Osteoblast (primary cell): ENCODE data around the gene DDI2. TPM values are rescaled to one million over a fixed set of nuclear protein-coding genes. Genes with fewer than 3 reads are reported as not detected.

Experiments
- DNase-seq: peaks from one replicate; pipeline ENCODE4 v3.0.0; 2011; ENCODE audit warnings: low spot score, mixed read lengths; ENCODE audit not compliant: insufficient read length; ENCODE audit errors: missing footprints
- H2AFZ ChIP-seq: 2 replicates; pipeline ENCODE4 v1.6.0; 2011; ENCODE audit warnings: mild to moderate bottlenecking, low read length
- H3K27ac ChIP-seq: 2 replicates; pipeline ENCODE4 v1.5.1; 2011; ENCODE audit warnings: mild to moderate bottlenecking, low read depth, low read length, moderate library complexity
- H3K27me3 ChIP-seq: 2 replicates; pipeline ENCODE4 v1.6.0; 2012; ENCODE audit warnings: mild to moderate bottlenecking, control low read depth, inconsistent platforms, low read length, moderate library complexity; ENCODE audit not compliant: insufficient read depth
- H3K36me3 ChIP-seq: 2 replicates; pipeline ENCODE4 v1.5.1; 2011; ENCODE audit warnings: mild to moderate bottlenecking, low read length, control low read depth, moderate library complexity; ENCODE audit not compliant: insufficient read depth
- H3K4me1 ChIP-seq: 2 replicates; pipeline ENCODE4 v1.5.1; 2011; ENCODE audit warnings: mild to moderate bottlenecking, low read length, control low read depth, moderate library complexity; ENCODE audit not compliant: insufficient read depth
- H3K4me2 ChIP-seq: 2 replicates; pipeline ENCODE4 v1.6.0; 2011; ENCODE audit warnings: mild to moderate bottlenecking, low read length; ENCODE audit not compliant: insufficient read depth
- H3K4me3 ChIP-seq: fragments of 200-600 bp; sonication (generic); 3 replicates; pipeline ENCODE4 v1.5.1; 2012; ENCODE audit warnings: mild to moderate bottlenecking, low read length, inconsistent platforms; ENCODE audit not compliant: insufficient read depth
- H3K79me2 ChIP-seq: 2 replicates; pipeline ENCODE4 v1.6.0; 2012; ENCODE audit warnings: mild to moderate bottlenecking, low read length, control low read depth, inconsistent platforms; ENCODE audit not compliant: insufficient read depth
- H3K9me3 ChIP-seq: 2 replicates; pipeline ENCODE4 v1.5.1; 2011; ENCODE audit warnings: low read depth, low read length, control low read depth
- H4K20me1 ChIP-seq: 2 replicates; pipeline ENCODE4 v1.6.0; 2012; ENCODE audit warnings: mild to moderate bottlenecking, low read length, control low read depth; ENCODE audit not compliant: insufficient read depth
- CTCF ChIP-seq: IDR thresholded peaks from 2 replicates; pipeline ENCODE4 v1.5.1; 2011; ENCODE audit warnings: mild to moderate bottlenecking, low read depth, low read length, moderate library complexity; ENCODE audit errors: extremely low read depth
- total RNA-seq: library from RNA; depleted of rRNA; stranded (reverse); fragments of >200 nt; gene quantifications from 2 replicates; pipeline ENCODE4 v1.2.3, GENCODE V29; 2012

DDI2 gene
- total RNA-seq, 1 donor: 29.3 TPM

- DNase-seq: peak; percentile 76
- Histone ChIP-seq H3K27ac (peak overlapping the region; percentile 92), H4K20me1 (peaks cover 19% of the 10 kb centered on the region), H3K27me3 (no peaks in the 10 kb centered on the region), H3K36me3 (peaks cover 4% of the 10 kb centered on the region), H2AFZ (peak overlapping the region; percentile 50), H3K4me2 (peak overlapping the region; percentile 94), H3K4me1 (peaks cover 40% of the 10 kb centered on the region), H3K9me3 (no peaks in the 10 kb centered on the region), H3K79me2 (peaks cover 48% of the 10 kb centered on the region), H3K4me3 (peak overlapping the region; percentile 87)
- TF ChIP-seq CTCF: no peak
Observed at GRCh38 chr1:15683345-15684039, 66.2 kb downstream of the DDI2 start.

GRCh38 chr1:15684042-15684461 lies 66.8 kb downstream of the DDI2 start, which contains the start of gene PLEKHM2:
TSS of gene PLEKHM2 (plus strand) at chr1:15684320. CDS start at chr1:15684559, 239 bp downstream.
- H2AFZ ChIP-seq: peak within 1 kb of the TSS; percentile 56
- TF ChIP-seq CTCF: no peak
- H3K27me3 ChIP-seq: no peaks in the 10 kb centered on the region
- H3K79me2 ChIP-seq: peaks cover 53% of the 10 kb centered on the region
- no peaks in the 10 kb centered on the region for H3K9me3 ChIP-seq
- peak within 1 kb of the TSS; percentile 87 for H3K4me3 ChIP-seq
- H3K36me3 ChIP-seq: peaks cover 4% of the 10 kb centered on the region
- peak within 1 kb of the TSS; percentile 95 for H3K4me2 ChIP-seq
- H3K27ac ChIP-seq: peak within 1 kb of the TSS; percentile 92
- H4K20me1 ChIP-seq: peaks cover 24% of the 10 kb centered on the region
- DNase-seq: peak; percentile 95
- peaks cover 40% of the 10 kb centered on the region for H3K4me1 ChIP-seq

DNA sequence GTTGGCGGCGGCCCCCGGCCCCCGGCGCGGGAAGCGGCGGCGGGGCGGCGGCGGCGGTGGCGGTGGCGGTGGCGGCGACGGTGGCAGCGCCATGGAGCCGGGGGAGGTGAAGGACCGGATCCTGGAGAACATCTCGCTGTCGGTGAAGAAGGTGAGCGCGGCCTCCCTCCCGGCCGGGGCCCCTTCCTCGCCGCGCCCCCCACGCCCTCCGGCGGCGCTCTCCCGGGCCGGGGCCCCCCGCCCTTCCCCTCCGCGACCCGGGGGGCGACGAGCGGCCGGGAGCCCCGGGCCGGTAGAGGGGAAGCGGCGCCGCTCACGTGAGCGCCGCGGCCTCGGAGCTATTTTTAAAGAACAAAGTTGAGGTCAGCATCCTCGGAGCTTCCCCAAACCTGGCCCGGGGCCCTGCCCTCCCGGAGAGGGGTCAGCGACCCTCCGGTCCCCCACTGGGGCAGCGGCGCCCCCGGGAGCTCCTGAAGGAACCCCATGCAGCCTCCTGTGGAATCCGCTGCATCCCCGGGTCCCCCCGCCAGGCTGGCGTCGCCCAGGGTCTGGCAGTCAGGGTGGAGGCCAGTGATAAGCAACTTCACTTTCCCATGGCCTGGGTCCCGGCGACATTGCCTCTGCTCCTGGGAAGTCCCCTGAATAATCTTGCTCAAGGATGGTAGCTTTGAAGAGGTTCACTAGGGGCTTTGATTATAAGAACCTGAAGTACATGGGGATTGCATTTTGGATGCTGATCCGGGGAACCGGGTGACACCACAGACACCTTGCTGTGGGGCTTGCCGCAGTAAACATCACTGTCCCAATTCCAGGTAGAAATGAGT lies 67.4 kb downstream of the DDI2 start:
- peaks cover 29% of the 10 kb centered on the region for H4K20me1 ChIP-seq
- H3K9me3 ChIP-seq: no peaks in the 10 kb centered on the region
- DNase-seq: peak; percentile 92
- H3K4me3 ChIP-seq: peak overlapping the region; percentile 87
- peaks cover 36% of the 10 kb centered on the region for H3K4me1 ChIP-seq
- H3K4me2 ChIP-seq: peak overlapping the region; percentile 95
- TF ChIP-seq CTCF: peak; percentile 6
- H2AFZ ChIP-seq: peak overlapping the region; percentile 56
- peak overlapping the region; percentile 76 for H3K27ac ChIP-seq
- peaks cover 6% of the 10 kb centered on the region for H3K36me3 ChIP-seq
- H3K27me3 ChIP-seq: no peaks in the 10 kb centered on the region
- peaks cover 59% of the 10 kb centered on the region for H3K79me2 ChIP-seq

DNA sequence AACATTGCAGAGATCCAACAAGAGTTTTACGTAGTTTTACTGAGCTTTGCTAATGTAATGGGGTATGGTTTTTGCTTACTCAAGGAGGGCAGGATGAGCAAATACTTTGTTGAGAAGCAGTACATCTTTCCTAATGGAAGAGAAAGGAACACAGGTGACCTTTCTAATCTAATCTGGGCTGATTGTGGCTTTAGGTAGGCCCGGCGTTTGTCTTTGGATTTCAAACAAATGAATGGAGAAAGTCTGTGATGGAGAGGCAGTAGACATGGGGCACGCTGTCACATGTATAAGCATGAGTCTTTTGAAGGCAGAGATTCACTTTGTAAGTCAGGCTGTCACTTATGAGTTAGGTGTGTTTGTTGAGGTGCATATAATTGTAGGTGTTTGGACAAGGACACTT lies 68.6 kb downstream of the DDI2 start:
- Histone ChIP-seq H3K27me3 (no peaks in the 10 kb centered on the region), H2AFZ (no peak overlapping the region), H3K27ac (peak overlapping the region; percentile 24), H3K4me2 (peak overlapping the region; percentile 95), H3K4me3 (peak overlapping the region; percentile 87), H3K9me3 (no peaks in the 10 kb centered on the region), H4K20me1 (peaks cover 37% of the 10 kb centered on the region), H3K36me3 (peaks cover 6% of the 10 kb centered on the region), H3K79me2 (peaks cover 71% of the 10 kb centered on the region), H3K4me1 (peaks cover 25% of the 10 kb centered on the region)
- no peak for TF ChIP-seq CTCF
- DNase-seq: peak; percentile 84
